Type B pancreatic cell (in vitro differentiated cells): ENCODE measurements around the gene ANTXR2. TPM values are rescaled to one million over a fixed set of nuclear protein-coding genes. Genes with fewer than 3 reads are reported as not detected.

ENCODE experiments used
- DNase-seq: peaks from one replicate; pipeline ENCODE4 v3.0.0; 2021; ENCODE audit warnings: mixed read lengths; ENCODE audit not compliant: unreplicated experiment; ENCODE audit errors: extremely low spot score
- H3K27ac Mint-ChIP-seq: 2 replicates; pipeline ENCODE4 v1.8.0; 2021; ENCODE audit warnings: mild to moderate bottlenecking, mixed read lengths
- H3K27me3 Mint-ChIP-seq: 2 replicates; pipeline ENCODE4 v1.8.0; 2021; ENCODE audit warnings: mixed read lengths
- H3K36me3 Mint-ChIP-seq: 2 replicates; pipeline ENCODE4 v1.8.0; 2021; ENCODE audit warnings: mixed read lengths
- H3K4me1 Mint-ChIP-seq: one replicate; pipeline ENCODE4 v1.8.0; 2021; ENCODE audit warnings: mixed read lengths; ENCODE audit not compliant: unreplicated experiment
- H3K4me3 Mint-ChIP-seq: 2 replicates; pipeline ENCODE4 v1.8.0; 2021; ENCODE audit warnings: mild to moderate bottlenecking, mixed read lengths
- H3K9me3 Mint-ChIP-seq: 2 replicates; pipeline ENCODE4 v1.8.0; 2021; ENCODE audit warnings: mixed read lengths
- total RNA-seq: library from RNA; stranded (reverse); gene quantifications from 2 replicates; pipeline ENCODE4 v1.2.1, GENCODE V29; 2021; ENCODE audit warnings: low replicate concordance
- TF ChIP-seq, protein P1 (sequence below): fragments of 200-600 bp; sonication (generic); conservative IDR thresholded peaks from 2 replicates; pipeline ENCODE4 v1.5.0; 2021; ENCODE audit warnings: antibody characterized with exemption, mild to moderate bottlenecking

Gene ANTXR2
- total RNA-seq, 1 donor from 2014 or later = 30.4 TPM

DNA sequence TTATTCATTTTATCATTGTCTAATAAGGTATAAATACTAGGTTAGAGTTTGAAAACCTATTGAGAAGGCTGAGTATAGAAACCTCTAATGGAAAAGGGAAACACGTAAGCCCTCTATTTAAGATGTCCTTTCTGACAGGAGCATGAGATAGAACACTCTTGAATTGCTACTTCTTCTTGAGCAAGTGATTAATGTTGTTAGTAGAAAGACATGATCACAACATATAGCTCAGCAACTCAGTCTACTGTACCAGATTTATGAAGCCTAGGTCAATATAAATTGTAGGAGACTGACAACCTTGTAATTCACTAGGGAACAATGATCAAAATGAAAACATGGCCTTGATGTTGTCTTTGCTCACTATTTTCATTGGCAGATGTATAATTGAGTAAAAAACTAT, 189.7 kb downstream of the ANTXR2 start:
- TF ChIP-seq, protein P1, sequence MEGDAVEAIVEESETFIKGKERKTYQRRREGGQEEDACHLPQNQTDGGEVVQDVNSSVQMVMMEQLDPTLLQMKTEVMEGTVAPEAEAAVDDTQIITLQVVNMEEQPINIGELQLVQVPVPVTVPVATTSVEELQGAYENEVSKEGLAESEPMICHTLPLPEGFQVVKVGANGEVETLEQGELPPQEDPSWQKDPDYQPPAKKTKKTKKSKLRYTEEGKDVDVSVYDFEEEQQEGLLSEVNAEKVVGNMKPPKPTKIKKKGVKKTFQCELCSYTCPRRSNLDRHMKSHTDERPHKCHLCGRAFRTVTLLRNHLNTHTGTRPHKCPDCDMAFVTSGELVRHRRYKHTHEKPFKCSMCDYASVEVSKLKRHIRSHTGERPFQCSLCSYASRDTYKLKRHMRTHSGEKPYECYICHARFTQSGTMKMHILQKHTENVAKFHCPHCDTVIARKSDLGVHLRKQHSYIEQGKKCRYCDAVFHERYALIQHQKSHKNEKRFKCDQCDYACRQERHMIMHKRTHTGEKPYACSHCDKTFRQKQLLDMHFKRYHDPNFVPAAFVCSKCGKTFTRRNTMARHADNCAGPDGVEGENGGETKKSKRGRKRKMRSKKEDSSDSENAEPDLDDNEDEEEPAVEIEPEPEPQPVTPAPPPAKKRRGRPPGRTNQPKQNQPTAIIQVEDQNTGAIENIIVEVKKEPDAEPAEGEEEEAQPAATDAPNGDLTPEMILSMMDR = no peak
- Mint-ChIP-seq H3K4me1 (no peaks in the 10 kb centered on the region), H3K27ac (no peak overlapping the region), H3K27me3 (no peaks in the 10 kb centered on the region), H3K4me3 (no peak overlapping the region), H3K9me3 (no peaks in the 10 kb centered on the region), H3K36me3 (no peaks in the 10 kb centered on the region)
- DNase-seq = no peak

DNA sequence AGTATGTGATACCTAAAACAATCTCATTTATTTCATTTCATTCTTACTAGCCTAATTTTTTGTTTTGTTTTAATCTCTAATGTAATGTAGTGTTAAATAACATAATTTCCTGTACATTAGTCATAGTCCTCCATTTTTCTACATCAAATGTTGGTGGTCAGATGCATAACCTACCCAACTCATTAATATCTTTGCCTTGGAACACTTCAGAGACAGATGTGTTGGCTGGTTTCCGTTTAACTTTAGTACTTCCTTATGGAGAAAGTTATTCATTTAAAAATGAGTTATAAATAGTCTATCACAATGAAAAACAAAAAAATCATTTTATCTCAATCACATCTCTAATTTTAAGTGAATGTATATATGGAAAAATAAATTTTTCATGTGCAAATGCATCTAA, 190.2 kb downstream of the ANTXR2 start:
- DNase-seq = no peak
- Mint-ChIP-seq H3K9me3 (no peaks in the 10 kb centered on the region), H3K36me3 (no peaks in the 10 kb centered on the region), H3K4me1 (no peaks in the 10 kb centered on the region), H3K4me3 (no peak overlapping the region), H3K27me3 (no peaks in the 10 kb centered on the region), H3K27ac (no peak overlapping the region)
- TF ChIP-seq, protein P1 = no peak

DNA sequence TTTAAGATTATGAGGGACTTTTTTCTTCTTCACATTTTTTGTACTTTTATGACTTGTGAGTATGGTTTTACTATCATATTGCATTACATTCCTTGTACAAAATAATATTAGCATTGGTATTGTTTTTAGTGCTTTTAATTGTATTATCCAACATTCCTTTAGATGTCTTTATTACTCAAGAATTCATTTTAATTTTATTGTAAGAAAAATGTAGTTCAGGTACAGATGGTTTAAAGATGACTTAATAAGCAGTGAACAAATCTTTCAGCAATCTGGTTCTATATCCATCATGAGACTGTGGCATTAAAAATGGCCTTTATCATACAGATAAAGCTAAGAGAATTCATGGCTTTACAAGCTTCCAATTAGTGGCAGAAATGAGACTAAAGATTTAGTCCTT, 191.6 kb downstream of the ANTXR2 start:
- no peak overlapping the region for H3K27ac Mint-ChIP-seq
- no peaks in the 10 kb centered on the region for H3K9me3 Mint-ChIP-seq
- H3K4me1 Mint-ChIP-seq = no peaks in the 10 kb centered on the region
- H3K27me3 Mint-ChIP-seq = no peaks in the 10 kb centered on the region
- TF ChIP-seq, protein P1 = no peak
- DNase-seq = no peak
- H3K4me3 Mint-ChIP-seq = no peak overlapping the region
- no peaks in the 10 kb centered on the region for H3K36me3 Mint-ChIP-seq

DNA sequence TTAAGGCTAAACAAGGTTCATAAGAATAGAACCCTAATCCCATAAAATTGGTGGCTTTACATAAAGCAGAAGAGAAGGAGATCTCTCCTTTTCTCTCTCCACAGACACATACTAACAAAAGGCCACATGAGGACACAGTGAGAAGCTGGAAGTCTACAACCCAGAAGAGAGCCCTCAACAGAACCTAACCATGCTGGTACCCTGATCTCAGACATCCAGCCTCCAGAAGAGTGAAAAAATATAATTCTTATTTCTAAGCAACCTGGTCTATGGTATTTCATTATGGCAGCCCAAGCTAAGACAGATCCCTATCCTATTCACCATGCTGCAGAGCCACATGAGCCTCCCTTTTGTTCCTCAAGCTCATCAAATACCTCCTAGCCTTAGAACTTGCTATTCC, 195.5 kb downstream of the ANTXR2 start:
- Mint-ChIP-seq H3K4me3 (no peak overlapping the region), H3K36me3 (no peaks in the 10 kb centered on the region), H3K4me1 (no peaks in the 10 kb centered on the region), H3K27ac (no peak overlapping the region), H3K9me3 (no peaks in the 10 kb centered on the region), H3K27me3 (no peaks in the 10 kb centered on the region)
- DNase-seq = no peak
- TF ChIP-seq, protein P1 = no peak

DNA sequence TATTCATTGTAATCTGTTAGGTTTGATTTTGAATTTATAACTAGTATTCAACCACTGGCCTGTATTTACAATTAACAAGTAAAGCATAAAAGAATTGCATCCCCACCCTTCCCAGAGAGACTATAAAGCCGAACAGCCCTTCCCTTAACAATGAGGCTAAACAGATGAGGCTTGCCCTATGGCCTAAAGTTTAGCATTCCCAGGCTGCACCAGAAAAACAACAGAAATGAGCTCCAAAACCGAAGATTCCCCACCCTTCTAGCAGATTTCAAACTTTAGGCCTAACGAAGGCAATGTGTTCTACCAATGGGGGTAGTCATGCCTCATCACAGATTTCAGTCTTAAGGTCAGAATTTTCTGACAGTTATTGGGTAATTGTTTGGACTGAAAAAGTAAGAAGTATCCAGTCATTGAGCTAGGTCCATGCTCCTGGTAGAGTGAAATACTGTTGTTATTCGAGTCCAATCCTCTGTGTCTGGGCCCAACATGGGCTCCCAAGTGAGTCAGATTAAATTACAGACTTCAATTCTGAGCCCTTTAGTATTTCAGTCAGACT, 197.6 kb downstream of the ANTXR2 start:
- H3K27ac Mint-ChIP-seq = no peak overlapping the region
- no peak for DNase-seq
- no peaks in the 10 kb centered on the region for H3K9me3 Mint-ChIP-seq
- no peaks in the 10 kb centered on the region for H3K36me3 Mint-ChIP-seq
- no peak overlapping the region for H3K4me3 Mint-ChIP-seq
- no peaks in the 10 kb centered on the region for H3K27me3 Mint-ChIP-seq
- H3K4me1 Mint-ChIP-seq = no peaks in the 10 kb centered on the region
- TF ChIP-seq, protein P1 = no peak

DNA sequence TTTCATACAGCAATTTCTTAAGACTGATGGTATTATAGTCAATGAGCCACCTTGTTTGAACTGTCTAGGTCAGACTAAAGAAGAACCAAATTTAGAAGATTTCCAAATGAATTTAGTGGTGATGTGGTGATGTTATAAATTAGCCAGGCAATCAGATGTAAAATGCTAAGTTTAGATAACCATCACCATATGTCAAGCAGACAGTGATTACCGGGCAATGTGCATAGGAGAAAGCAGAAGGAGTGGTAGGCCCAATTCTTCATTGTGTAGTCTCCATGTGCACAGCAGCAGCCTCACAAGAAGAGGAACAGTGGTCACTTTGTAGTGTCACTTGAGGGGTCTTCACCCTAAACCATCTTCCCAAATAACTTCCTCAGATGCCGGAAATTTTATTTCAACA, 198.8 kb downstream of the ANTXR2 start:
- no peak overlapping the region for H3K27ac Mint-ChIP-seq
- no peak for DNase-seq
- no peaks in the 10 kb centered on the region for H3K9me3 Mint-ChIP-seq
- TF ChIP-seq, protein P1 = no peak
- H3K36me3 Mint-ChIP-seq = no peaks in the 10 kb centered on the region
- H3K4me3 Mint-ChIP-seq = no peak overlapping the region
- no peaks in the 10 kb centered on the region for H3K27me3 Mint-ChIP-seq
- H3K4me1 Mint-ChIP-seq = peaks cover 4% of the 10 kb centered on the region
